GM19324 (cell line): ENCODE data around the gene CDH7.

Experiments
- ATAC-seq: cut with Tn5 transposase; IDR thresholded peaks from one replicate; pipeline ENCODE4 v1.9.1; 2021; ENCODE audit warnings: mild to moderate bottlenecking, moderate library complexity; ENCODE audit not compliant: unreplicated experiment, low FRiP score

Gene CDH7

GRCh38 chr18:65906621-65907034 is 155.8 kb downstream of the CDH7 start:
- no peak for ATAC-seq

- no peak for ATAC-seq
Measured at GRCh38 chr18:65907281-65907680, 156.5 kb downstream of the CDH7 start.

DNA sequence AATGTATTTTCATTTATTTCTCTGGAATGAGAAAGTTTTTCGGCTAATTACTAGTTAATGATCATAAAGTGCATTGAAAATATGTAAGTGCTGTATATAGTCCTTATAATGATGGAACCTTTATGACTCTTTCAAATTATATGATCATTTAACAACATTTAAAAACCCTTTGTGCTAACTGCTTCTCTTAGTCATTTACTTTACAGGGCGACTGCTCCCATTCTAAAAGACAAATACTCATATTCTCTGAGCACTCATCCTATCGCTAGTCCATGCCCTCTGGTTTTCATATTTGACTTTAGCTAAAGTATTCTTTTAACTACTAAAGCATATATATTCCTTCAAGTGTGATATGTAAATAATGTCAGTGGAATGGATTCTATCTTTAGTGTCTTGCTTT is 168.2 kb downstream of the CDH7 start:
- ATAC-seq, result no peak

DNA sequence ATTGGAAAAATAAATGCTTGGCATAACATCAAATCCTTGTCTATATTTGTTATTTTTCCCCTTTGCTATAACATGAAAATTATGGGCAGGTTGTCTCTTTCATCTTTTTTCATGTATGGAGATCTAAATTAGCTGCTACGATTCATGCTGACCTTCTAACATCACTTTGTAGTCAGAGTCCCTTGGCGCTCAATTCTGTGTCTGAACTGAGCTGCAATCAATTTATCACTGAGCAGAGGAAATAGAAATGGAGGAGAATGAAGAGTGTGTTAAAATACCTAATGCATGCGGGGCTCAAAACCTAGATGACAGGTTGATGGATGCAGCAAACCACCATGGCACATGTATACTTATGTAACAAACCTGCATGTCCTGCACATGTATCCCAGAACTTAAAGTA is 168.9 kb downstream of the CDH7 start:
- ATAC-seq, result no peak

GRCh38 chr18:65922103-65922502 is 171.3 kb downstream of the CDH7 start:
- no peak for ATAC-seq

- ATAC-seq, result no peak
Measured at GRCh38 chr18:65924904-65925303, 174.1 kb downstream of the CDH7 start.

GRCh38 chr18:65934874-65935273 is 184.1 kb downstream of the CDH7 start:
- ATAC-seq, result no peak

DNA sequence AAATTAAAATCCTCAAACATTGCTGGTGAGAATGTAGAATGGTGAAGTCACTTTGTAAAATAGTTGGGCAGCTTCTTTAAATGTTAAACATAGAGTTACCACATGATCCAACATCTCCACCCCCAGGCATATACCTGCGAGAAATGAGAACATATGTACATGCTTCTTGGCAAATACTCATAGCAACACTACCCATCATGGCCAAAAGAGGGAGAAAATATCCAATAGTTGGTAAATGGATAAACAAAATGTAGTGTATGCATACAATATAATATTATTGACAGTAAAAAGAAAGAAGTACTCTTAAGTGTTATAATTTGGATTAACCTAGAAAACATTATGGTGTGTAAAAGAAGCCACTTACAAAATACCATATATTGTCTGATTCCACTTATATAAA is 185.9 kb downstream of the CDH7 start:
- ATAC-seq, result no peak

GRCh38 chr18:65937180-65937579 is 186.4 kb downstream of the CDH7 start:
- no peak for ATAC-seq

GRCh38 chr18:65938592-65939372 is 188.0 kb downstream of the CDH7 start:
- ATAC-seq, result no peak
